IPS-15b (cell line): ENCODE data around the gene RPUSD4.

Source experiments
- H3K27me3 ChIP-seq: one replicate; pipeline ENCODE4 v1.6.1; 2013; ENCODE audit warnings: low read length; ENCODE audit not compliant: control insufficient read depth, insufficient read depth
- H3K36me3 ChIP-seq: one replicate; pipeline ENCODE4 v1.6.1; 2013; ENCODE audit warnings: low read length; ENCODE audit not compliant: control insufficient read depth, insufficient read depth
- H3K4me1 ChIP-seq: one replicate; pipeline ENCODE4 v1.6.1; 2013; ENCODE audit warnings: mild to moderate bottlenecking, low read length; ENCODE audit not compliant: control insufficient read depth, insufficient read depth
- H3K4me3 ChIP-seq: one replicate; pipeline ENCODE4 v1.5.1; 2013; ENCODE audit warnings: low read depth, low read length
- H3K9ac ChIP-seq: one replicate; pipeline ENCODE4 v1.6.1; 2013; ENCODE audit warnings: low read depth, mild to moderate bottlenecking, low read length
- H3K9me3 ChIP-seq: one replicate; pipeline ENCODE4 v1.6.1; 2013; ENCODE audit warnings: mild to moderate bottlenecking, low read length; ENCODE audit not compliant: control insufficient read depth, insufficient read depth

The RPUSD4 gene

DNA sequence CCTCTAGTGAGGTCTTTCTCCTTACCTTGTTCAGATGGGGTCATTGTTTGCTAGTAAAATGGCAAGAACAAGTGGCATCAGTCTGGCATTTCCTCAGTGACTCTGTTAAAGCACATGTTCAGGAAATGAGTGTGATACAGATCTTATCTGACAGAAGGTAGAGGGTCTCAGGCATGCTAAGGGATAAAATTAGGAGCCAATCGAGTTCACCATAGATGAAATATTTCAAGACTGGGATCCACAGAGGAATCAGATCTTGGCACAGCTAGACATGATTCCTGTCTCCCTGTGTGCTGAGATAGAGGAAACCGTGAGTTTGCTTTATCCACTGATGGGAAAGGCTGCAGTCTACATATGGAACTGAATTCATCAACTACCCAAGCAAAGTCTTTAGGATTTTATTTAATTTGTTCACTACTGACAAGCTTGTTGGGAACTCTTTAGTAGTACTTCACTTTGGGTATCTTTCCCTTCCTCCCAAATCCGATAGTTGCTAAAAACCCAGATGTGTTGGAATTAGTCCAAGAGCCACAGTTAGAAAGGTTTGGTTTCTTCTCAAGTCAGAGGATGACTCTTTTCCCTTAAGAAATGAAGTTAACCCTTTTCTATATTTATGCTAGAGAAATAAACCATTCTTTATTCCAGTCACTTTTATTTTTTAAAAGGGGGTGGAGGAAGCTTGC is 18.5 kb upstream of the RPUSD4 start:
- Histone ChIP-seq H3K4me3 (no peak overlapping the region), H3K9ac (no peak overlapping the region), H3K4me1 (no peaks in the 10 kb centered on the region), H3K9me3 (no peaks in the 10 kb centered on the region), H3K36me3 (no peaks in the 10 kb centered on the region), H3K27me3 (no peaks in the 10 kb centered on the region)

DNA sequence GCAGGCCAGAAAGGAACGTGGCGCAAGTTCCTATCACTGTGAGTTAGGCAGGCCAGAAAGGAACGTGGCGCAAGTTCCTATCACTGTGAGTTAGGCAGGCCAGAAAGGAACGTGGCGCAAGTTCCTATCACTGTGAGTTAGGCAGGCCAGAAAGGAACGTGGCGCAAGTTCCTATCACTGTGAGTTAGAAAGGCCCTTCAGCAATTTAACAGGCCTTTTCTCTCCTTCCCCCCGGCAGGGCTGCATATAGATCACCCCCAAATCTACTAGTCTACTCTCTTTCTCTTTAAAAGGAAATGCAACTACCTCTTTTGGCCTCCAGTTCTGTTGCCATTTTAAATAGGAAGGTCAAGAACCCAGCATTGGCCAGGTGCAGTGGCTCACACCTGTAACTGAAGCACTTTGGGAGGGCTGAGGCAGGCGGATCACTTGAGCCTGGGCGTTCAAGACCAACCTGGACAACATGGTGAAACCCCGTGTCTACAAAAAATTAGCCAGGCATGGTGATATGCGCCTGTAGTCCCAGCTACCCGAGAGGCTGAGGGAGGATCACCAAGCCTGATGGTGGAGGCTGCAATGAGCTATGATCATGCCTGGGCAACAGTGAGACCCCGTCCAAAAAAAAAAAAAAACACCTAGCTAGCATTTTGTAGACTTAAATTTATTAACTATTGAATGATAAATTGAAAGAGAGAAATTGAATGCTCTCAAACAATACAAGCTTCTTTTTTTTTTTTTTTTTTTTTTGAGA is 15.1 kb upstream of the RPUSD4 start:
- H3K4me1 ChIP-seq: no peaks in the 10 kb centered on the region
- H3K27me3 ChIP-seq: no peaks in the 10 kb centered on the region

GRCh38 chr11:126225295-126225665 is 13.8 kb upstream of the RPUSD4 start:
- H3K9me3 ChIP-seq: no peaks in the 10 kb centered on the region
- no peak overlapping the region for H3K4me3 ChIP-seq
- H3K36me3 ChIP-seq: no peaks in the 10 kb centered on the region
- no peaks in the 10 kb centered on the region for H3K27me3 ChIP-seq
- no peaks in the 10 kb centered on the region for H3K4me1 ChIP-seq
- H3K9ac ChIP-seq: no peak overlapping the region

More for the DNA sequence above, 15.1 kb upstream of the RPUSD4 start:
- H3K4me3 ChIP-seq: no peak overlapping the region
- H3K9me3 ChIP-seq: no peaks in the 10 kb centered on the region
- H3K36me3 ChIP-seq: no peaks in the 10 kb centered on the region
- no peak overlapping the region for H3K9ac ChIP-seq

GRCh38 chr11:126224647-126225294 is 13.3 kb upstream of the RPUSD4 start:
- no peaks in the 10 kb centered on the region for H3K27me3 ChIP-seq
- no peak overlapping the region for H3K9ac ChIP-seq
- no peaks in the 10 kb centered on the region for H3K9me3 ChIP-seq
- no peaks in the 10 kb centered on the region for H3K36me3 ChIP-seq
- no peak overlapping the region for H3K4me3 ChIP-seq
- H3K4me1 ChIP-seq: no peaks in the 10 kb centered on the region

- no peaks in the 10 kb centered on the region for H3K27me3 ChIP-seq
- no peaks in the 10 kb centered on the region for H3K36me3 ChIP-seq
- no peaks in the 10 kb centered on the region for H3K4me1 ChIP-seq
- no peak overlapping the region for H3K9ac ChIP-seq
- H3K4me3 ChIP-seq: no peak overlapping the region
- H3K9me3 ChIP-seq: no peaks in the 10 kb centered on the region
Measured at GRCh38 chr11:126219547-126219946, 8.1 kb upstream of the RPUSD4 start.

DNA sequence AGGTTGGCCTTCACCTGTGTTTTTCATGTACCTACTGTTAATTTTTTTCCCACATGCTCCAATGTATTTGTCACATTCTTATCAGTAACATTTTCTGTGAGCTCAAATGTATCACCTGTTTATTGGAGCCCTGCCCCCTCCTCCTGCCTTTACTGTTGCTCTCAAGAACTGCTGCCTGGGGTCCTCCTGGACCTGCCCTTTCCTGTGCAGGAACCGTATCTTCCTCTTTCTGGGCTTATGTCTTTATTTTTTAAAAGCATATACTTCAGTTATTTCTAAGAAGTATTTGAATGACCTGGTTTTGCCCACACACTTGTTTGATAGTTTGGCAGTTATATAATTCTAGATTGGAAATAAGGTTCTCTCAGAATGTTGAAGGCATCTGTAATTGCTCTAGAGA is 6.0 kb upstream of the RPUSD4 start:
- Histone ChIP-seq H3K36me3 (no peaks in the 10 kb centered on the region), H3K9ac (no peak overlapping the region), H3K4me1 (no peaks in the 10 kb centered on the region), H3K9me3 (no peaks in the 10 kb centered on the region), H3K27me3 (no peaks in the 10 kb centered on the region), H3K4me3 (no peak overlapping the region)

- H3K4me1 ChIP-seq: no peaks in the 10 kb centered on the region
- no peak overlapping the region for H3K4me3 ChIP-seq
- H3K9me3 ChIP-seq: no peaks in the 10 kb centered on the region
- H3K9ac ChIP-seq: no peak overlapping the region
- no peaks in the 10 kb centered on the region for H3K36me3 ChIP-seq
- no peaks in the 10 kb centered on the region for H3K27me3 ChIP-seq
Measured at GRCh38 chr11:126216526-126217305, 5.3 kb upstream of the RPUSD4 start.

GRCh38 chr11:126214841-126215240 is 3.4 kb upstream of the RPUSD4 start:
- no peak overlapping the region for H3K9ac ChIP-seq
- no peak overlapping the region for H3K4me3 ChIP-seq
- peaks cover under 1% of the 10 kb centered on the region for H3K36me3 ChIP-seq
- H3K4me1 ChIP-seq: no peaks in the 10 kb centered on the region
- H3K27me3 ChIP-seq: no peaks in the 10 kb centered on the region
- no peaks in the 10 kb centered on the region for H3K9me3 ChIP-seq

- H3K36me3 ChIP-seq: peaks cover 4% of the 10 kb centered on the region
- no peak overlapping the region for H3K4me3 ChIP-seq
- no peak overlapping the region for H3K9ac ChIP-seq
- H3K27me3 ChIP-seq: no peaks in the 10 kb centered on the region
- H3K9me3 ChIP-seq: no peaks in the 10 kb centered on the region
- no peaks in the 10 kb centered on the region for H3K4me1 ChIP-seq
Measured at GRCh38 chr11:126214441-126214840, 3.0 kb upstream of the RPUSD4 start.

DNA sequence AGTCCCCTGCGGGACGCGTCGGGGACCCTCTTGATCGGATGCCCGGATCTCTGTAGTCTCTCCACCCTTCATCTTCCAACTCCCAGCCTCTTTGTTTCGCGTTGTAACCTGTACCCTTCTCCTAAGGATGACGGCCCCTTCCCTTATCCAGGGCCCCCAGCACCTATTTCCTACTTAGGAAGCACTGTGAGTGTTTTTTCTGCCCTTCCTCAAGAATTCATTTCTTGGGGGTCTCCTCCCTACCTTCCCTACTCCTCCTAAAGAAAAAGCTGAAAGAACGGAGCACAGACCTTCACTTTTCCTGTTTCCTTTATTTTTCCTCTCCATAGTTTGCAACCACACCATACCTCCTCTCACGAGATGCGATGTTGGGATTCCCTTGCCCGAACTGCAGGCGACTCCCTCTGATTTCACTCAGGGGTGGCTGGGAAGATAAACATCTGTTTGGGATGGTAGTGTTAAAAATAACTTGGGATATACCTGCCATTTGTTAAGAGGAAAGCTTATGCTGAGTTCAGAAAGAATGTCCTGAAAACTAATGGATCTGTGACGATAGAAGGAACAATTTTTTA is 725 bp upstream of the RPUSD4 start:
- Histone ChIP-seq H3K27me3 (no peaks in the 10 kb centered on the region), H3K4me3 (peak overlapping the region; percentile 98), H3K4me1 (no peaks in the 10 kb centered on the region), H3K9ac (peak overlapping the region; percentile 90), H3K9me3 (no peaks in the 10 kb centered on the region), H3K36me3 (peaks cover 5% of the 10 kb centered on the region)

GRCh38 chr11:126210871-126211235 is 597 bp downstream of the RPUSD4 start:
- H3K9me3 ChIP-seq: no peaks in the 10 kb centered on the region
- H3K36me3 ChIP-seq: peaks cover 5% of the 10 kb centered on the region
- no peaks in the 10 kb centered on the region for H3K4me1 ChIP-seq
- H3K9ac ChIP-seq: peak overlapping the region; percentile 80
- peak overlapping the region; percentile 98 for H3K4me3 ChIP-seq
- H3K27me3 ChIP-seq: no peaks in the 10 kb centered on the region
